GM19455 (cell line): ENCODE data around the gene STARD13.

ENCODE experiments used
- ATAC-seq: cut with Tn5 transposase; IDR thresholded peaks from one replicate; pipeline ENCODE4 v1.9.1; 2021; ENCODE audit not compliant: unreplicated experiment

The STARD13 gene

GRCh38 chr13:33277946-33278345, 7.6 kb downstream of the STARD13 start:
- ATAC-seq: no peak

GRCh38 chr13:33277037-33277740, 8.4 kb downstream of the STARD13 start:
- no peak for ATAC-seq

GRCh38 chr13:33276570-33276969, 9.0 kb downstream of the STARD13 start:
- no peak for ATAC-seq

GRCh38 chr13:33275916-33276315, 9.6 kb downstream of the STARD13 start:
- no peak for ATAC-seq

GRCh38 chr13:33274264-33274663, 11.3 kb downstream of the STARD13 start:
- ATAC-seq: no peak

GRCh38 chr13:33272531-33273124, 12.9 kb downstream of the STARD13 start:
- ATAC-seq: no peak

- ATAC-seq: no peak
These were observed 13.8 kb downstream of the STARD13 start for GRCh38 chr13:33271759-33272158.

- ATAC-seq: no peak
These were observed 14.5 kb downstream of the STARD13 start for GRCh38 chr13:33270895-33271538.

GRCh38 chr13:33265607-33266006, 19.9 kb downstream of the STARD13 start:
- ATAC-seq: no peak

- ATAC-seq: no peak
These were observed 20.4 kb downstream of the STARD13 start for GRCh38 chr13:33265133-33265532.

GRCh38 chr13:33264620-33264978, 21.0 kb downstream of the STARD13 start:
- ATAC-seq: no peak

GRCh38 chr13:33263976-33264619, 21.5 kb downstream of the STARD13 start:
- ATAC-seq: no peak

GRCh38 chr13:33263484-33263883, 22.1 kb downstream of the STARD13 start:
- no peak for ATAC-seq

GRCh38 chr13:33262997-33263396, 22.6 kb downstream of the STARD13 start:
- ATAC-seq: no peak

GRCh38 chr13:33262594-33262993, 23.0 kb downstream of the STARD13 start:
- ATAC-seq: no peak

GRCh38 chr13:33262062-33262487, 23.5 kb downstream of the STARD13 start:
- ATAC-seq: no peak

GRCh38 chr13:33261387-33262061, 24.0 kb downstream of the STARD13 start:
- ATAC-seq: no peak

GRCh38 chr13:33260168-33261098, 25.1 kb downstream of the STARD13 start:
- no peak for ATAC-seq

GRCh38 chr13:33259296-33259695, 26.3 kb downstream of the STARD13 start:
- ATAC-seq: no peak

- no peak for ATAC-seq
These were observed 26.8 kb downstream of the STARD13 start for GRCh38 chr13:33258808-33259193.
